ENCODE data around the gene LAMA1.
"Not testable (repeated sequence)": the region's sequence is repeated elsewhere in the genome, so short reads cannot be mapped to it uniquely, and the experiment has no call there.

DNA sequence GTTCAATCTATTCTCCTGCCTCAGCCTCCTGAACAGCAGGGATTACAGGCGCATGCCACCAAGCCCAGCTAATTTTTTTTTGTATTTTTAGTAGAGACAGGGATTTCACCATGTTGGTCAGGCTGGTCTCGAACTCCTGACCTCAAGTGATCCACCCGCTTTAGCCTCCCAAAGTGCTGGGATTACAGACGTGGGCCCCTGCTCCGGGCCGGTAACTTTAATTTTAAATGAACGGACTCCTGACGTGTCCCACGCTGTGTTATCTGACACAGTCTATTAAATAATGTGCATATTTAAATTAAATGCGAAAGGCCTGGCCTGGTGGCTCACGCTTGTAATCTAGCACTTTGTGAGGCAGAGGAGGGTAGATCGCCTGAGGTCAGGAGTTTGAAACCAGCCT is 27.3 kb upstream of the LAMA1 start:
- not testable (repeated sequence) for TF ChIP-seq EZH2 (IDR thresholded peaks at IDR 0.05; ENCODE audit: low read length, unreplicated experiment)
- TF ChIP-seq, protein P1, sequence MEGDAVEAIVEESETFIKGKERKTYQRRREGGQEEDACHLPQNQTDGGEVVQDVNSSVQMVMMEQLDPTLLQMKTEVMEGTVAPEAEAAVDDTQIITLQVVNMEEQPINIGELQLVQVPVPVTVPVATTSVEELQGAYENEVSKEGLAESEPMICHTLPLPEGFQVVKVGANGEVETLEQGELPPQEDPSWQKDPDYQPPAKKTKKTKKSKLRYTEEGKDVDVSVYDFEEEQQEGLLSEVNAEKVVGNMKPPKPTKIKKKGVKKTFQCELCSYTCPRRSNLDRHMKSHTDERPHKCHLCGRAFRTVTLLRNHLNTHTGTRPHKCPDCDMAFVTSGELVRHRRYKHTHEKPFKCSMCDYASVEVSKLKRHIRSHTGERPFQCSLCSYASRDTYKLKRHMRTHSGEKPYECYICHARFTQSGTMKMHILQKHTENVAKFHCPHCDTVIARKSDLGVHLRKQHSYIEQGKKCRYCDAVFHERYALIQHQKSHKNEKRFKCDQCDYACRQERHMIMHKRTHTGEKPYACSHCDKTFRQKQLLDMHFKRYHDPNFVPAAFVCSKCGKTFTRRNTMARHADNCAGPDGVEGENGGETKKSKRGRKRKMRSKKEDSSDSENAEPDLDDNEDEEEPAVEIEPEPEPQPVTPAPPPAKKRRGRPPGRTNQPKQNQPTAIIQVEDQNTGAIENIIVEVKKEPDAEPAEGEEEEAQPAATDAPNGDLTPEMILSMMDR (conservative IDR thresholded peaks at IDR 0.05; ENCODE audit: low read depth, low read length) = not testable (repeated sequence)
